Ishikawa (cell line): ENCODE results near the gene FOXP1.

ENCODE experiments used
- CEBPB ChIP-seq: IDR thresholded peaks from 2 replicates; pipeline ENCODE4 v1.6.1; 2012
- CREB1 ChIP-seq: IDR thresholded peaks from 2 replicates; pipeline ENCODE4 v1.6.1; 2012; ENCODE audit warnings: low read depth
- EGR1 ChIP-seq: IDR thresholded peaks from 2 replicates; pipeline ENCODE4 v1.6.1; 2012
- EP300 ChIP-seq: IDR thresholded peaks from 2 replicates; pipeline ENCODE4 v1.6.1; 2012; ENCODE audit warnings: borderline replicate concordance
- FOXM1 ChIP-seq: IDR thresholded peaks from 2 replicates; pipeline ENCODE4 v1.6.1; 2012; ENCODE audit warnings: low read depth, borderline replicate concordance
- MAX ChIP-seq: IDR thresholded peaks from 2 replicates; pipeline ENCODE4 v1.6.1; 2012
- NFIC ChIP-seq: IDR thresholded peaks from 2 replicates; pipeline ENCODE4 v1.6.1; 2012
- RAD21 ChIP-seq: IDR thresholded peaks from 2 replicates; pipeline ENCODE4 v1.6.1; 2012; ENCODE audit warnings: low read depth
- TAF1 ChIP-seq: IDR thresholded peaks from 2 replicates; pipeline ENCODE4 v1.6.1; 2012; ENCODE audit warnings: low read depth, mild to moderate bottlenecking
- TCF12 ChIP-seq: IDR thresholded peaks from 2 replicates; pipeline ENCODE4 v1.6.1; 2012; ENCODE audit warnings: low read depth
- TEAD4 ChIP-seq: IDR thresholded peaks from 2 replicates; pipeline ENCODE4 v1.6.1; 2012
- YY1 ChIP-seq: IDR thresholded peaks from 2 replicates; pipeline ENCODE4 v1.6.1; 2012; ENCODE audit warnings: low read depth
- ZBTB7A ChIP-seq: IDR thresholded peaks from 2 replicates; pipeline ENCODE4 v1.6.1; 2012; ENCODE audit warnings: low read depth
- TF ChIP-seq, protein P1 (sequence below): IDR thresholded peaks from 2 replicates; pipeline ENCODE4 v1.6.1; 2012; ENCODE audit warnings: low read depth, mild to moderate bottlenecking
- TF ChIP-seq, protein P2 (sequence below): IDR thresholded peaks from 2 replicates; pipeline ENCODE4 v1.6.1; 2012

FOXP1 gene

DNA sequence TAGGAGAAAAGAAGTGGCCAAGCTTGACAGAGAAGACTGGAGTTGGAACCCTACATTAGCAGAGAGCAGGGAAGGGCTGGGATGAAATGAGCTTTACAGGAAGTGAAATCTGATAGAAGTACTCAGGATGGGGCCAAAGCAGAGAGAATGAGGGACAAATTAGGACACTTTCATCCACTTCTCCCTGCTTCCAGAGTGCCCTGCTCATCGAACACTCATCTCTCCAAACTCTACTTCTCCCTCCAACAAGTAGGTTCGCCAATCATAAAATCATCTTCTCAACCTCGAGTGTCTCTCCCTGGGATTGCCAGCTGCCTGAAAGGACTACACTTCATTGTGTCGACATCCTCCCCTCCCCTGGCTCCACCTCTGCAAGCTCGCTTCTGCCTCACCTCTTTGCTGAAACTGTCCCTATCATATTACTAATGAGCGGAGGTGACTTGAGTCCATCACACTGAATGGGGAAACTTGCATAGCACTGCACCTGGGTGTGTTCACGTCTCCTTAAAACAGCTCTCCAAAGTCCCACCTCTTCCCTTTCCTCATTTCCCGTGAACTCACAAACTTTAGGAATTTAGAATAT, 365.8 kb downstream of the FOXP1 start:
- TF ChIP-seq TCF12 (no peak), CREB1 (no peak)

DNA sequence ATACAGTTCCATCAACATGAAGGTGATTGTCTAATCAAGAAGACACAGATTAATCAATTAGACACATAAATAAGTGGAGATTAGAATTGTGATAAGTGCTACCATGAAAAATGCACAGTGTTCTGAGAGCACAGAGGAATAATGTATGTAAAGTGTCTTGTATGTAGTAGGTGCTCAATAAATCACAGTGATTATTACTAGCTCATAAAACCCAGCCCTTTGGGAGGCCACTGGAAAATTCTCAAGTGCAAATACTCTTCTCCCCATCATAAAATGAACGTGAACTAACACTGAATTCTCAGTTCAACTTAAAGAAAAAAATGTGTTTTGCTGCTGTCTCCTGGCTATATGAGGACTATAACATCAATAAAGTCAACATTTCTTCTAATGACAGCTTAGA, 368.2 kb downstream of the FOXP1 start:
- TF ChIP-seq NFIC, result no peak
- no peak for TF ChIP-seq ZBTB7A
- no peak for TF ChIP-seq EP300
- TF ChIP-seq TCF12, result no peak
- TF ChIP-seq, protein P1, sequence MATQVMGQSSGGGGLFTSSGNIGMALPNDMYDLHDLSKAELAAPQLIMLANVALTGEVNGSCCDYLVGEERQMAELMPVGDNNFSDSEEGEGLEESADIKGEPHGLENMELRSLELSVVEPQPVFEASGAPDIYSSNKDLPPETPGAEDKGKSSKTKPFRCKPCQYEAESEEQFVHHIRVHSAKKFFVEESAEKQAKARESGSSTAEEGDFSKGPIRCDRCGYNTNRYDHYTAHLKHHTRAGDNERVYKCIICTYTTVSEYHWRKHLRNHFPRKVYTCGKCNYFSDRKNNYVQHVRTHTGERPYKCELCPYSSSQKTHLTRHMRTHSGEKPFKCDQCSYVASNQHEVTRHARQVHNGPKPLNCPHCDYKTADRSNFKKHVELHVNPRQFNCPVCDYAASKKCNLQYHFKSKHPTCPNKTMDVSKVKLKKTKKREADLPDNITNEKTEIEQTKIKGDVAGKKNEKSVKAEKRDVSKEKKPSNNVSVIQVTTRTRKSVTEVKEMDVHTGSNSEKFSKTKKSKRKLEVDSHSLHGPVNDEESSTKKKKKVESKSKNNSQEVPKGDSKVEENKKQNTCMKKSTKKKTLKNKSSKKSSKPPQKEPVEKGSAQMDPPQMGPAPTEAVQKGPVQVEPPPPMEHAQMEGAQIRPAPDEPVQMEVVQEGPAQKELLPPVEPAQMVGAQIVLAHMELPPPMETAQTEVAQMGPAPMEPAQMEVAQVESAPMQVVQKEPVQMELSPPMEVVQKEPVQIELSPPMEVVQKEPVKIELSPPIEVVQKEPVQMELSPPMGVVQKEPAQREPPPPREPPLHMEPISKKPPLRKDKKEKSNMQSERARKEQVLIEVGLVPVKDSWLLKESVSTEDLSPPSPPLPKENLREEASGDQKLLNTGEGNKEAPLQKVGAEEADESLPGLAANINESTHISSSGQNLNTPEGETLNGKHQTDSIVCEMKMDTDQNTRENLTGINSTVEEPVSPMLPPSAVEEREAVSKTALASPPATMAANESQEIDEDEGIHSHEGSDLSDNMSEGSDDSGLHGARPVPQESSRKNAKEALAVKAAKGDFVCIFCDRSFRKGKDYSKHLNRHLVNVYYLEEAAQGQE, result no peak
- TF ChIP-seq CREB1, result no peak
- no peak for TF ChIP-seq YY1
- TF ChIP-seq MAX, result no peak
- TF ChIP-seq TAF1, result no peak
- no peak for TF ChIP-seq CEBPB
- TF ChIP-seq FOXM1, result no peak
- no peak for TF ChIP-seq TEAD4
- no peak for TF ChIP-seq EGR1
- no peak for TF ChIP-seq RAD21
- TF ChIP-seq, protein P2, sequence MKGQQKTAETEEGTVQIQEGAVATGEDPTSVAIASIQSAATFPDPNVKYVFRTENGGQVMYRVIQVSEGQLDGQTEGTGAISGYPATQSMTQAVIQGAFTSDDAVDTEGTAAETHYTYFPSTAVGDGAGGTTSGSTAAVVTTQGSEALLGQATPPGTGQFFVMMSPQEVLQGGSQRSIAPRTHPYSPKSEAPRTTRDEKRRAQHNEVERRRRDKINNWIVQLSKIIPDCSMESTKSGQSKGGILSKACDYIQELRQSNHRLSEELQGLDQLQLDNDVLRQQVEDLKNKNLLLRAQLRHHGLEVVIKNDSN, result no peak

GRCh38 chr3:71214797-71215196, 368.7 kb downstream of the FOXP1 start:
- TF ChIP-seq, protein P1, result no peak
- TF ChIP-seq, protein P2, result no peak
- TF ChIP-seq MAX, result no peak
- no peak for TF ChIP-seq NFIC
- TF ChIP-seq TAF1, result no peak

DNA sequence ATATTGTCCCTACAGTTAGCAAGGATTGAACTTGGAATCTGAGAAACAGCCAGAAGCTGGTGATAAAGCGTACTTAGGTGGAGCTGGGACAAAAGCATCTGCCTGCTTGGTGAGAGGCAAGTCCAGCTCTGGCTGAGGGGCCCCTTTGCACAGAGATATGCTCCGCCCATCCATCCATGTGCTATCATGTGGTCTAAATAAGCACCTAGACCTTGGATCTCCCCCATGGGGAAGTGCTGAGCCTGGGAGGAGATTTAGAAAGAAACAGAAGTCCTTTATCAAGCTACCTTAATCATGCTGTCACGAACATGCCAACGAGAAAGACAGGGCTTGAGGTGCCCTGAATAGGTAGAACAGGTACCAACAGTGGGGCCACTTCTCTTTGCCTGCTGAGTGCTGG, 369.5 kb downstream of the FOXP1 start:
- no peak for TF ChIP-seq RAD21
- no peak for TF ChIP-seq FOXM1
- TF ChIP-seq YY1, result no peak
- TF ChIP-seq CREB1, result no peak
- TF ChIP-seq MAX, result no peak
- no peak for TF ChIP-seq TEAD4
- no peak for TF ChIP-seq TAF1
- TF ChIP-seq, protein P1, result no peak
- no peak for TF ChIP-seq ZBTB7A
- no peak for TF ChIP-seq TCF12
- no peak for TF ChIP-seq EGR1
- TF ChIP-seq, protein P2, result no peak

GRCh38 chr3:71211083-71211482, 372.4 kb downstream of the FOXP1 start:
- TF ChIP-seq EP300, result no peak
- no peak for TF ChIP-seq NFIC
- TF ChIP-seq CREB1, result no peak
- no peak for TF ChIP-seq TCF12
- no peak for TF ChIP-seq YY1
- no peak for TF ChIP-seq CEBPB
- TF ChIP-seq, protein P2, result no peak
- TF ChIP-seq ZBTB7A, result no peak
- no peak for TF ChIP-seq FOXM1
- TF ChIP-seq TEAD4, result no peak
- no peak for TF ChIP-seq TAF1
- TF ChIP-seq EGR1, result no peak
- no peak for TF ChIP-seq RAD21
- TF ChIP-seq, protein P1, result no peak
- TF ChIP-seq MAX, result no peak
